Neuronal stem cell (in vitro differentiated cells): ENCODE results near the gene FAM221B.
A peak's percentile ranks its signal among the peaks of the same experiment; 100 is the strongest.

Experiments used
- DNase-seq: peaks from one replicate; pipeline ENCODE4 v3.0.0-alpha.2; 2013; ENCODE audit warnings: low spot score
- H2AFZ ChIP-seq: one replicate; pipeline ENCODE4 v1.6.1; 2013; ENCODE audit warnings: mild to moderate bottlenecking, low read length, inconsistent platforms
- H2AK5ac ChIP-seq: 2 replicates; pipeline ENCODE4 v1.6.1; 2013; ENCODE audit warnings: low read depth, mild to moderate bottlenecking, inconsistent platforms, low read length, moderate library complexity, mixed read lengths
- H2BK120ac ChIP-seq: 2 replicates; pipeline ENCODE4 v1.6.1; 2013; ENCODE audit warnings: low read depth, mild to moderate bottlenecking, inconsistent platforms, low read length, moderate library complexity, mixed read lengths
- H2BK12ac ChIP-seq: one replicate; pipeline ENCODE4 v1.6.1; 2013; ENCODE audit warnings: low read length, inconsistent platforms
- H2BK15ac ChIP-seq: 2 replicates; pipeline ENCODE4 v1.6.1; 2013; ENCODE audit warnings: mild to moderate bottlenecking, low read length, inconsistent platforms, mixed read lengths
- H2BK5ac ChIP-seq: one replicate; pipeline ENCODE4 v1.6.1; 2013; ENCODE audit warnings: inconsistent platforms, mild to moderate bottlenecking, low read length, moderate library complexity
- H3K14ac ChIP-seq: one replicate; pipeline ENCODE4 v1.6.1; 2013; ENCODE audit warnings: low read length, inconsistent platforms
- H3K18ac ChIP-seq: 2 replicates; pipeline ENCODE4 v1.6.1; 2013; ENCODE audit warnings: low read length, inconsistent platforms
- H3K23ac ChIP-seq: 2 replicates; pipeline ENCODE4 v1.6.1; 2013; ENCODE audit warnings: low read depth, mild to moderate bottlenecking, mixed read lengths, low read length, inconsistent platforms; ENCODE audit not compliant: poor library complexity
- H3K27ac ChIP-seq: replicated peaks from 3 replicates; pipeline ENCODE4 v1.5.1; 2013; ENCODE audit warnings: low read length, inconsistent platforms
- H3K27me3 ChIP-seq, 3 experiments: 2 replicates each; pipeline ENCODE4 v1.6.1; 2013; ENCODE audit warnings: low read length in 3 of 3, mild to moderate bottlenecking in 2 of 3, inconsistent platforms in 1 of 3, low read depth in 1 of 3, mixed read lengths in 1 of 3, moderate library complexity in 1 of 3; ENCODE audit not compliant: control insufficient read depth in 3 of 3, insufficient read depth in 3 of 3
- H3K36me3 ChIP-seq, 2 donors: replicated peaks in 1 of 2; 2 replicates each; pipeline ENCODE4 v1.6.1; 2013; ENCODE audit warnings: low read length in 2 of 2; ENCODE audit not compliant: control insufficient read depth in 2 of 2, insufficient read depth in 2 of 2
- H3K4ac ChIP-seq: 2 replicates; pipeline ENCODE4 v1.6.1; 2013; ENCODE audit warnings: inconsistent platforms, mild to moderate bottlenecking, low read length, moderate library complexity
- H3K4me1 ChIP-seq, 2 donors: 1 replicate in 1 of 2; 2 replicates in 1 of 2; pipeline ENCODE4 v1.6.1; 2013; ENCODE audit warnings: low read length in 2 of 2, low read depth in 1 of 2; ENCODE audit not compliant: control insufficient read depth in 2 of 2, insufficient read depth in 1 of 2
- H3K4me2 ChIP-seq: one replicate; pipeline ENCODE4 v1.6.1; 2013; ENCODE audit warnings: mild to moderate bottlenecking, low read length, inconsistent platforms; ENCODE audit not compliant: insufficient read depth, poor library complexity, severe bottlenecking
- H3K4me3 ChIP-seq, 2 donors: 2 replicates each; pipeline ENCODE4 v1.5.1; 2013; ENCODE audit warnings: low read length in 2 of 2, mild to moderate bottlenecking in 2 of 2, inconsistent platforms in 1 of 2, moderate library complexity in 1 of 2
- H3K79me1 ChIP-seq: one replicate; pipeline ENCODE4 v1.6.1; 2013; ENCODE audit warnings: low read depth, mild to moderate bottlenecking, inconsistent platforms, low read length, moderate library complexity
- H3K9ac ChIP-seq: one replicate; pipeline ENCODE4 v1.6.1; 2013; ENCODE audit warnings: mild to moderate bottlenecking, low read depth, low read length, inconsistent platforms; ENCODE audit not compliant: poor library complexity
- H3K9me3 ChIP-seq, 2 donors: replicated peaks in 1 of 2; 2 replicates each; pipeline versions ENCODE3 to v1.6.1; 2013; ENCODE audit warnings: low read length in 2 of 2, mild to moderate bottlenecking in 2 of 2, inconsistent platforms in 1 of 2, low read depth in 1 of 2, mixed read lengths in 1 of 2, moderate library complexity in 1 of 2; ENCODE audit not compliant: control insufficient read depth in 2 of 2, insufficient read depth in 1 of 2
- H4K8ac ChIP-seq: one replicate; pipeline ENCODE4 v1.6.1; 2013; ENCODE audit warnings: low read depth, mild to moderate bottlenecking, inconsistent platforms, low read length, moderate library complexity
- H4K91ac ChIP-seq: one replicate; pipeline ENCODE4 v1.6.1; 2013; ENCODE audit warnings: low read length, low read depth, mild to moderate bottlenecking, inconsistent platforms; ENCODE audit not compliant: poor library complexity
- WGBS, 2 donors: extraction: QIAGEN DNeasy Blood & Tissue Kit; methylation state at CpG; one replicate each; pipeline ENCODE4 v1.1.7; 2013; ENCODE audit warnings: missing lambda C conversion rate in 2 of 2, mixed read lengths in 1 of 2; ENCODE audit not compliant: insufficient read length in 2 of 2, insufficient replicate concordance in 1 of 2; ENCODE audit errors: extremely low coverage in 2 of 2; 5-methylcytosine and 5-hydroxymethylcytosine counted together

FAM221B gene

DNA sequence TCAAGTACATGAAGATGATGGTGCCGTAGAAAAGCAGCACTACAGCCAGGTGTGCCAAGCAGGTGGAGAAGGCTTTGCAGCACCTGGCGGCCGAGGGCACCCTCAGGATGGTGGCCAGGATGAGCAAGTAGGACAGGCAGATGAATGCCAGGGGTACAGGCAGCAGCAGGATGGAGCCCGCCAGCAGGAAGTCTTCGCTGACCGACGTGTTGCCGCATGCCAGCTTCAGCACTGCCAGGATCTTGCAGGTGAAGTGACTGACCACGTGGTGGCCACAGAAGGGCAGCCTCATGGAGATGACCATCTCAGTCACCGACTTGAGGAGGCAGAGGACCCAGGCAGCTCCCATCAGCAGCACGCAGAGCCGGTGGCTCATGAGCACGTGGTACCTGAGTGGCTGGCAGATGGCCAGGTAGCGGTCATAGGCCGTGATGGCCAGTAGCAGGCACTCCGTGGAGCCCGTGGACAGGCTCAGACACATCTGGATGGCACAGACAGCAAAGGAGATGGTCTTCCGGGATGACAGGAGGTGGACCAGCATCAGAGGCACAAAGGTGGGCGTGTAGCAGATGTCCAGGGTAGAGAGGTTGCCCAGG, 41.2 kb upstream of the FAM221B start:
- Histone ChIP-seq H2BK120ac (no peak overlapping the region), H4K91ac (peak overlapping the region; percentile 59), H3K79me1 (no peaks in the 10 kb centered on the region), H3K27me3 (peaks cover 0 to 2% (median 0%) of the 10 kb centered on the region in 3 experiments), H3K4me3 (peak overlapping the region in 1 of 2 donors; percentile 42), H3K27ac (no peak overlapping the region), H3K36me3 (no peaks in the 10 kb centered on the region), H2BK5ac (peak overlapping the region; percentile 31), H2AFZ (no peak overlapping the region), H2BK12ac (no peak overlapping the region), H3K9me3 (peaks cover 2 to 4% of the 10 kb centered on the region in 2 donors), H3K18ac (peak overlapping the region; percentile 70), H3K4me1 (peaks cover 0 to 6% of the 10 kb centered on the region in 2 donors), H3K4ac (peak overlapping the region; percentile 87), H2BK15ac (peak overlapping the region; percentile 39), H3K14ac (no peak overlapping the region), H3K9ac (no peak overlapping the region), H2AK5ac (peak overlapping the region; percentile 43), H3K4me2 (no peak overlapping the region), H3K23ac (peak overlapping the region; percentile 92), H4K8ac (peak overlapping the region; percentile 86)
- no CpG with 5 or more reads among the region's 19 CpGs for WGBS, 2 donors
- DNase-seq, result no peak

DNA sequence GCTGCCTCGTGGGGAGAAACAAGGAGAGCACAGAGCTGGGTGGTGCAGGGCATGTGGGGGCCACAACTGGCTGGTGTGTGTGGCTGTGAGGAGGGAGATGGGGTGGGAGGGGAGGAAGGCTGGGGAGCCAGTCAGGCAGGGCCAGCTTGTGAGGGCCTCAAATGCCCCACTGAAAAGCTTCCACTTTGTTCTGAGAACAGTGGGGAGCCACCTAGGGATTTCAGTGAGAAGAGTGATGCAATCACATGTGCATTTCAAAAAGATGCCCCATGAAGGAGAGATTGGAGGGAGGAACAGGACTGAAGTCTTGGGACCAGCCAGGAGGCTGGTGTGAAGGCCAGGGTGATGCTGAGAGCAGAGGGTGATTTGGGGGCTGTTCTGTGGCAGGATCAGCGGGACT, 40.4 kb upstream of the FAM221B start:
- Histone ChIP-seq H3K4me1 (peaks cover 0 to 6% of the 10 kb centered on the region in 2 donors), H3K79me1 (no peaks in the 10 kb centered on the region), H4K8ac (no peak overlapping the region), H2BK120ac (no peak overlapping the region), H3K4ac (no peak overlapping the region), H2AK5ac (peak overlapping the region; percentile 43), H3K23ac (no peak overlapping the region), H3K27me3 (peaks cover 0 to 7% (median 0%) of the 10 kb centered on the region in 3 experiments), H3K14ac (no peak overlapping the region), H3K9me3 (peaks cover 2 to 4% of the 10 kb centered on the region in 2 donors), H3K4me3 (no peak overlapping the region), H3K9ac (no peak overlapping the region), H3K27ac (no peak overlapping the region), H2BK15ac (no peak overlapping the region), H3K36me3 (no peaks in the 10 kb centered on the region), H2BK5ac (no peak overlapping the region), H3K4me2 (no peak overlapping the region), H3K18ac (peak overlapping the region; percentile 19), H4K91ac (peak overlapping the region; percentile 59), H2AFZ (no peak overlapping the region), H2BK12ac (no peak overlapping the region)
- WGBS, 2 donors, result no CpG with 5 or more reads among the region's 2 CpGs
- DNase-seq, result no peak

DNA sequence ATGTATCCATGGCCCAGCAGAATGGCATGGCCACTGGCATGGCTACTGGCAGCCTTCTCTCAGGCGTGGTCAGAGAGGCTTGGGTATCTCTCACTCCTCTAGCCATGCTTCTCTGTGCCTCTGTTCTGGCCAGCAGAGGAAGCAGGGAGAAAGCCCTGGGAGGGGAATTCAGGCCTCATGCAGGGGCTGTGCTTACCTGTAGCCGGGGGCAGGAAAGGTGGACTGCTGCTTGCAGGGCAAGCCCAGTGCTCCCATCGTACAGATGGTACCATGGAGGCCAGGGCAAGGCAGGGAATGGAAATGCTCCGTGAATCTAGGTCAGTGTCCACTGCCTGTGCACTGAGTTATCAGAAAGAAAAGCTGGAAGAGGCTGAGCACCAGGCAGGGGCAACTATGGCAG, 39.0 kb upstream of the FAM221B start:
- H3K4ac ChIP-seq, result no peak overlapping the region
- no peak overlapping the region for H2BK15ac ChIP-seq
- H3K9me3 ChIP-seq, result peaks cover 2 to 4% of the 10 kb centered on the region in 2 donors
- H3K4me1 ChIP-seq, result peaks cover 0 to 6% of the 10 kb centered on the region in 2 donors
- H3K23ac ChIP-seq, result no peak overlapping the region
- H3K9ac ChIP-seq, result no peak overlapping the region
- H3K4me3 ChIP-seq, result no peak overlapping the region
- H3K4me2 ChIP-seq, result no peak overlapping the region
- no peak overlapping the region for H4K91ac ChIP-seq
- H2BK120ac ChIP-seq, result no peak overlapping the region
- no peak overlapping the region for H3K18ac ChIP-seq
- H3K36me3 ChIP-seq, result no peaks in the 10 kb centered on the region
- no peak overlapping the region for H2BK5ac ChIP-seq
- H3K79me1 ChIP-seq, result no peaks in the 10 kb centered on the region
- no peak overlapping the region for H2BK12ac ChIP-seq
- no peak overlapping the region for H2AFZ ChIP-seq
- no peak overlapping the region for H3K27ac ChIP-seq
- DNase-seq, result no peak
- no peak overlapping the region for H4K8ac ChIP-seq
- no CpG with 5 or more reads among the region's 4 CpGs for WGBS, 2 donors
- H3K27me3 ChIP-seq, result peaks cover 0 to 14% (median 0%) of the 10 kb centered on the region in 3 experiments
- H3K14ac ChIP-seq, result no peak overlapping the region
- peak overlapping the region; percentile 34 for H2AK5ac ChIP-seq

DNA sequence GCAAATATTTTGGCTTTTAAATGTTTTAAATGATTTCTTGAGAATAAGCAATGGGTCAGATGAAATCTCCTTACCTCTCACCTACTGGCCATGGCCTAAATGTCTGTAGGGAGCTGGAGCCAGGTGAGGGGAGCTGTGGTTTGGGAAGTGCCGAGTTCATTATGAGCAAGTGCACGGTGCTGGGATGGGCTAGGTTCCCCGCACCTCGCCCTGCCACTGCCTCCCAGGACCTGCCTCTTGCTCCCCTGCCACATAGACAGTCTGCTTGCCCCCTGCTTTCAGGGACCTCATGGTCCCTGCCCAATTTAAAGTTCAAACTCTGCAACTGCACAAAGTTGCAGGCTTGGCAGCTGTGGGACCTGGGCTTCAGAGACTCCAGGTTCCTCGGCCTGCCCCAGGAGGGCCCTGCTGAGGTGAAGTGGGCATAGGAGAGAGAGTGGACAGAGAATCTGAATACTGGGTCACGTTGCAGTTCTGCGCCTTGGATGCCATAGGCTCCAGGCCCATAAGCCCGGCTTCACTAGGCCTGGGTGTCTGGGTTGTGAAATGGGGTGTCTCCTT, 36.2 kb upstream of the FAM221B start:
- Histone ChIP-seq H3K36me3 (no peaks in the 10 kb centered on the region), H2BK15ac (no peak overlapping the region), H2BK12ac (no peak overlapping the region), H3K4ac (no peak overlapping the region), H3K4me3 (no peak overlapping the region), H3K79me1 (no peaks in the 10 kb centered on the region), H3K23ac (no peak overlapping the region), H2AK5ac (no peak overlapping the region), H3K27ac (no peak overlapping the region), H2BK5ac (no peak overlapping the region), H2BK120ac (no peak overlapping the region), H3K18ac (no peak overlapping the region), H3K14ac (no peak overlapping the region), H3K9ac (no peak overlapping the region), H3K4me1 (peaks cover 0 to 10% of the 10 kb centered on the region in 2 donors), H2AFZ (no peak overlapping the region), H4K91ac (no peak overlapping the region), H3K9me3 (peaks cover 0 to 3% of the 10 kb centered on the region in 2 donors), H3K4me2 (no peak overlapping the region), H3K27me3 (peaks cover 0 to 14% (median 0%) of the 10 kb centered on the region in 3 experiments), H4K8ac (no peak overlapping the region)
- no peak for DNase-seq
- WGBS, 2 donors, result no CpG with 5 or more reads among the region's 8 CpGs
